ENCODE data around the gene WDR87. TPM values are rescaled to one million over a fixed set of nuclear protein-coding genes. Genes with fewer than 3 reads are reported as not detected.
A peak's percentile ranks its signal among the peaks of the same experiment; 100 is the strongest.

Gene WDR87
- total RNA-seq, 5 donors from 2014 or later (not counting 1 experiment from before 2014, with no cell fraction given): not detected

- ChIA-PET CTCF (no interaction called here), POLR2A (no interaction called here)
- H3K9me3 Mint-ChIP-seq: peaks cover 0 to 14% (median 3%) of the 10 kb centered on the region in 3 donors
- H3K4me1 ChIP-seq (ENCODE audit: control insufficient read depth in 1 of 2, extremely low read depth in 1 of 2, insufficient read depth in 2 of 2, low read length in 2 of 2): peaks cover 0 to 8% of the 10 kb centered on the region in 2 experiments
- H3K4me3 ChIP-seq (ENCODE audit: control insufficient read depth in 1 of 2, extremely low read depth in 1 of 2, low read length in 1 of 2): no peak overlapping the region
- peaks cover 12 to 24% (median 16%) of the 10 kb centered on the region in 3 donors for H3K4me1 Mint-ChIP-seq
- peak overlapping the region in 1 of 3 donors; percentile 23 for H3K4me3 Mint-ChIP-seq
- DNase-seq: no peak
- WGBS (ENCODE audit: insufficient coverage): 88% methylated on average over 10 of the region's 12 CpGs
- H3K9me3 ChIP-seq: no peaks in the 10 kb centered on the region
- H3K27ac Mint-ChIP-seq: no peak overlapping the region
- H3K27me3 Mint-ChIP-seq: no peaks in the 10 kb centered on the region
- no peaks in the 10 kb centered on the region for H3K36me3 ChIP-seq (ENCODE audit: control insufficient read depth in 2 of 2, extremely low read depth in 1 of 2, insufficient read depth in 1 of 2, low read length in 1 of 2)
- H3K27ac ChIP-seq (ENCODE audit: low read length): no peak overlapping the region
- peaks cover 39% of the 10 kb centered on the region for H3K36me3 Mint-ChIP-seq
- no peak for ATAC-seq (replicated peaks in 1 of 4)
- no peaks in the 10 kb centered on the region for H3K27me3 ChIP-seq (replicated peaks in 1 of 2; ENCODE audit: control insufficient read depth in 2 of 2, extremely low read depth in 1 of 2, insufficient read depth in 2 of 2, low read length in 1 of 2)
These were observed 26.9 kb upstream of the WDR87 start for GRCh38 chr19:37932985-37933936.

GRCh38 chr19:37931881-37932655 is 25.7 kb upstream of the WDR87 start:
- Histone ChIP-seq H3K36me3 (ENCODE audit: control insufficient read depth in 2 of 2, extremely low read depth in 1 of 2, insufficient read depth in 1 of 2, low read length in 1 of 2) (no peaks in the 10 kb centered on the region), H3K27me3 (replicated peaks in 1 of 2; ENCODE audit: control insufficient read depth in 2 of 2, extremely low read depth in 1 of 2, insufficient read depth in 2 of 2, low read length in 1 of 2) (no peaks in the 10 kb centered on the region), H3K4me3 (ENCODE audit: control insufficient read depth in 1 of 2, extremely low read depth in 1 of 2, low read length in 1 of 2) (no peak overlapping the region), H3K27ac (ENCODE audit: low read length) (no peak overlapping the region), H3K9me3 (no peaks in the 10 kb centered on the region), H3K4me1 (ENCODE audit: control insufficient read depth in 1 of 2, extremely low read depth in 1 of 2, insufficient read depth in 2 of 2, low read length in 2 of 2) (peaks cover 0 to 8% of the 10 kb centered on the region in 2 experiments)
- ATAC-seq (replicated peaks in 1 of 4) (no peak), DNase-seq (peak in 3 of 35 experiments; percentile 4 to 29 (median 5))
- CTCF ChIA-PET: no interaction called here
- POLR2A ChIA-PET: no interaction called here
- Mint-ChIP-seq H3K27me3 (no peaks in the 10 kb centered on the region), H3K9me3 (peaks cover 0 to 14% (median 3%) of the 10 kb centered on the region in 3 donors), H3K4me1 (peaks cover 14 to 28% (median 21%) of the 10 kb centered on the region in 3 donors), H3K36me3 (peaks cover 39% of the 10 kb centered on the region), H3K4me3 (peak overlapping the region in 1 of 3 donors; percentile 17), H3K27ac (no peak overlapping the region)
- WGBS (ENCODE audit: insufficient coverage): 56% methylated on average over 23 of the region's 30 CpGs

- Histone ChIP-seq H3K4me1 (ENCODE audit: control insufficient read depth in 1 of 2, extremely low read depth in 1 of 2, insufficient read depth in 2 of 2, low read length in 2 of 2) (peaks cover 0 to 8% of the 10 kb centered on the region in 2 experiments), H3K9me3 (no peaks in the 10 kb centered on the region), H3K27ac (ENCODE audit: low read length) (no peak overlapping the region), H3K36me3 (ENCODE audit: control insufficient read depth in 2 of 2, extremely low read depth in 1 of 2, insufficient read depth in 1 of 2, low read length in 1 of 2) (no peaks in the 10 kb centered on the region), H3K4me3 (ENCODE audit: control insufficient read depth in 1 of 2, extremely low read depth in 1 of 2, low read length in 1 of 2) (no peak overlapping the region), H3K27me3 (replicated peaks in 1 of 2; ENCODE audit: control insufficient read depth in 2 of 2, extremely low read depth in 1 of 2, insufficient read depth in 2 of 2, low read length in 1 of 2) (no peaks in the 10 kb centered on the region)
- H3K9me3 Mint-ChIP-seq: peaks cover 0 to 12% (median 3%) of the 10 kb centered on the region in 3 donors
- H3K27ac Mint-ChIP-seq: no peak overlapping the region
- DNase-seq (no peak), ATAC-seq (replicated peaks in 1 of 4) (no peak)
- H3K27me3 Mint-ChIP-seq: no peaks in the 10 kb centered on the region
- ChIA-PET CTCF (no interaction called here), POLR2A (no interaction called here)
- peaks cover 36% of the 10 kb centered on the region for H3K36me3 Mint-ChIP-seq
- no peak overlapping the region for H3K4me3 Mint-ChIP-seq
- peaks cover 12 to 37% (median 22%) of the 10 kb centered on the region in 3 donors for H3K4me1 Mint-ChIP-seq
- 78% methylated on average over 1 of the region's 5 CpGs for WGBS (ENCODE audit: insufficient coverage)
These were observed 24.0 kb upstream of the WDR87 start for GRCh38 chr19:37930416-37930815.

- WGBS (ENCODE audit: insufficient coverage): no CpG with 5 or more reads among the region's 4 CpGs
- H3K27ac Mint-ChIP-seq: no peak overlapping the region
- ATAC-seq (replicated peaks in 1 of 4): no peak
- Histone ChIP-seq H3K9me3 (no peaks in the 10 kb centered on the region), H3K4me1 (ENCODE audit: control insufficient read depth in 1 of 2, extremely low read depth in 1 of 2, insufficient read depth in 2 of 2, low read length in 2 of 2) (peaks cover 0 to 11% of the 10 kb centered on the region in 2 experiments), H3K27me3 (replicated peaks in 1 of 2; ENCODE audit: control insufficient read depth in 2 of 2, extremely low read depth in 1 of 2, insufficient read depth in 2 of 2, low read length in 1 of 2) (no peaks in the 10 kb centered on the region), H3K27ac (ENCODE audit: low read length) (no peak overlapping the region), H3K36me3 (ENCODE audit: control insufficient read depth in 2 of 2, extremely low read depth in 1 of 2, insufficient read depth in 1 of 2, low read length in 1 of 2) (no peaks in the 10 kb centered on the region), H3K4me3 (ENCODE audit: control insufficient read depth in 1 of 2, extremely low read depth in 1 of 2, low read length in 1 of 2) (no peak overlapping the region)
- no peak overlapping the region for H3K4me3 Mint-ChIP-seq
- DNase-seq: no peak
- H3K9me3 Mint-ChIP-seq: peaks cover 0 to 2% (median 1%) of the 10 kb centered on the region in 3 donors
- peaks cover 30% of the 10 kb centered on the region for H3K36me3 Mint-ChIP-seq
- no peaks in the 10 kb centered on the region for H3K27me3 Mint-ChIP-seq
- peaks cover 14 to 41% (median 28%) of the 10 kb centered on the region in 3 donors for H3K4me1 Mint-ChIP-seq
- CTCF ChIA-PET: no interaction called here
- POLR2A ChIA-PET: no interaction called here
These were observed 23.0 kb upstream of the WDR87 start for GRCh38 chr19:37929355-37929923.

- Mint-ChIP-seq H3K4me3 (no peak overlapping the region), H3K4me1 (peaks cover 14 to 41% (median 28%) of the 10 kb centered on the region in 3 donors), H3K27me3 (no peaks in the 10 kb centered on the region), H3K27ac (no peak overlapping the region), H3K9me3 (no peaks in the 10 kb centered on the region), H3K36me3 (peaks cover 23% of the 10 kb centered on the region)
- CTCF ChIA-PET: no interaction called here
- DNase-seq: peak in 1 of 35 experiments; percentile 13
- Histone ChIP-seq H3K4me3 (ENCODE audit: control insufficient read depth in 1 of 2, extremely low read depth in 1 of 2, low read length in 1 of 2) (no peak overlapping the region), H3K36me3 (ENCODE audit: control insufficient read depth in 2 of 2, extremely low read depth in 1 of 2, insufficient read depth in 1 of 2, low read length in 1 of 2) (no peaks in the 10 kb centered on the region), H3K4me1 (ENCODE audit: control insufficient read depth in 1 of 2, extremely low read depth in 1 of 2, insufficient read depth in 2 of 2, low read length in 2 of 2) (peaks cover 0 to 11% of the 10 kb centered on the region in 2 experiments), H3K27me3 (replicated peaks in 1 of 2; ENCODE audit: control insufficient read depth in 2 of 2, extremely low read depth in 1 of 2, insufficient read depth in 2 of 2, low read length in 1 of 2) (no peaks in the 10 kb centered on the region), H3K27ac (ENCODE audit: low read length) (no peak overlapping the region), H3K9me3 (no peaks in the 10 kb centered on the region)
- POLR2A ChIA-PET: no interaction called here
- WGBS (ENCODE audit: insufficient coverage): 96% methylated on average over 3 of the region's 5 CpGs
- ATAC-seq (replicated peaks in 1 of 4): no peak
These were observed 22.3 kb upstream of the WDR87 start for GRCh38 chr19:37928527-37929286.

Measured in T-cell (primary cell).